Colonic mucosa (tissue), 4 donors: ENCODE measurements around the gene PSD. TPM values are rescaled to one million over a fixed set of nuclear protein-coding genes. Genes with fewer than 3 reads are reported as not detected.

Source experiments
- DNase-seq: peaks from one replicate; pipeline ENCODE4 v3.0.0-alpha.2; 2020
- H3K27ac ChIP-seq: fragments of 200-600 bp; one replicate; pipeline ENCODE4 v1.8.0; 2021
- H3K27me3 ChIP-seq: fragments of 200-600 bp; one replicate; pipeline ENCODE4 v1.8.0; 2021
- H3K36me3 ChIP-seq: fragments of 200-600 bp; one replicate; pipeline ENCODE4 v1.8.0; 2021
- H3K4me1 ChIP-seq: fragments of 200-600 bp; one replicate; pipeline ENCODE4 v1.8.0; 2021; ENCODE audit warnings: mild to moderate bottlenecking
- H3K4me3 ChIP-seq: fragments of 200-600 bp; one replicate; pipeline ENCODE4 v1.8.0; 2021
- H3K9ac ChIP-seq, 2 donors: one replicate each; pipeline ENCODE4 v1.7.0; 2013; ENCODE audit warnings: control low read depth in 2 of 2, low read depth in 2 of 2, low read length in 2 of 2
- H3K9me3 ChIP-seq: fragments of 200-600 bp; one replicate; pipeline ENCODE4 v1.8.0; 2021
- intact Hi-C: fragments of 100-400 bp; cut with DNase I; formaldehyde crosslinking; loops from one replicate; pipeline ENCODE4 v1.14.1; 2022
- total RNA-seq, 2 donors: library from RNA; stranded (reverse); fragmentation: NEBNext Ultra II Directional in 1 of 2; extraction: Animal tissue kit (Norgen Biotek cat#: 25700) in 1 of 2; gene quantifications; one replicate each; pipeline ENCODE4 v1.2.1, GENCODE V29; 2021
- TF ChIP-seq, protein P1 (sequence below): fragments of 200-600 bp; IDR thresholded peaks from one replicate; pipeline ENCODE4 v1.8.0; 2022; ENCODE audit warnings: antibody characterized with exemption, mild to moderate bottlenecking
- donor health status: healthy.
- donor health status: DM: no; HTN: no; CAD: no.
- donor health status: DM: no; HTN: no; CAD: no.

Gene PSD
- total RNA-seq, 2 donors from 2014 or later = 4.2 to 22.5 TPM

DNA sequence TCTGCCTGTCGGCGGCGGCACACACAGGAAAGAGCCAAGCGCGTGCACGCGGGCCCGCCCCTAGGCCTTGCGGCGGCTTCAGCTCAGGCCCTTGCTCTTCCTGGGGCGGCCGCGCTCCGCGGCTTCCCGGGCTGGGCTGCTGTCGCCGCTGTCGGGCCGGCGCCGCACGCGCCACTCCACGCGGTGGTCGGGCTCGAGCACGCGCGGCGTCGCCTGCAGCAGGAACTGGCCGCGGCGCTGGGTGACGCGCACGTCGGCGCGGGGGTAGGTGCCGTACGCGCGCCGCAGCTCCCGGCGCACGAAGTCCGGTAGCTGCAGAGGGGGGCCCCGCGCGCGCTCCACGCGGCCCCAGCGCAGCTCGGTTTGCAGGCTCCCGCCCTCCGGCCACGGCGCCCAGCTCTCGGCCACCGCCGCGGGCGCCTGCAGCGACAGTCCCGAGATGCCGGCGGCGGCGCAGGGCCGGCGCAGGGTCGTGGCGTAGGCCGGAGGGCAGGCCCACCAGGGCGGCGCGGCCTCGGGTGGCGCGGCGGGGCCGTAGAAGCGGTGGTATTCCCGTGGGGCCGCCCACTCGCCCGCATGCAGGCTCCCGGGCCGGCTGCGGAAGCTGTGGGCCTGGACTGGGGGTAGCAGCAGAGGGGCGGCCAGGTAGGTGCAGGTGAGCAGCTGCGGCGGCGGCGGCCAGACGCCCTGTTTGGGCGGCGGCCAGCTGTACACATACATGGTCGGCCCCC is 32.0 kb upstream of the PSD start:
- TF ChIP-seq, protein P1, sequence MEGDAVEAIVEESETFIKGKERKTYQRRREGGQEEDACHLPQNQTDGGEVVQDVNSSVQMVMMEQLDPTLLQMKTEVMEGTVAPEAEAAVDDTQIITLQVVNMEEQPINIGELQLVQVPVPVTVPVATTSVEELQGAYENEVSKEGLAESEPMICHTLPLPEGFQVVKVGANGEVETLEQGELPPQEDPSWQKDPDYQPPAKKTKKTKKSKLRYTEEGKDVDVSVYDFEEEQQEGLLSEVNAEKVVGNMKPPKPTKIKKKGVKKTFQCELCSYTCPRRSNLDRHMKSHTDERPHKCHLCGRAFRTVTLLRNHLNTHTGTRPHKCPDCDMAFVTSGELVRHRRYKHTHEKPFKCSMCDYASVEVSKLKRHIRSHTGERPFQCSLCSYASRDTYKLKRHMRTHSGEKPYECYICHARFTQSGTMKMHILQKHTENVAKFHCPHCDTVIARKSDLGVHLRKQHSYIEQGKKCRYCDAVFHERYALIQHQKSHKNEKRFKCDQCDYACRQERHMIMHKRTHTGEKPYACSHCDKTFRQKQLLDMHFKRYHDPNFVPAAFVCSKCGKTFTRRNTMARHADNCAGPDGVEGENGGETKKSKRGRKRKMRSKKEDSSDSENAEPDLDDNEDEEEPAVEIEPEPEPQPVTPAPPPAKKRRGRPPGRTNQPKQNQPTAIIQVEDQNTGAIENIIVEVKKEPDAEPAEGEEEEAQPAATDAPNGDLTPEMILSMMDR = no peak
- intact Hi-C loops = no loop called here
- Histone ChIP-seq H3K9ac (peak overlapping the region; percentile 91 to 97), H3K4me3 (peak overlapping the region; percentile 71), H3K36me3 (no peaks in the 10 kb centered on the region), H3K4me1 (no peaks in the 10 kb centered on the region), H3K27me3 (no peaks in the 10 kb centered on the region), H3K27ac (peak overlapping the region; percentile 92), H3K9me3 (no peaks in the 10 kb centered on the region)
- DNase-seq = peak; percentile 82

DNA sequence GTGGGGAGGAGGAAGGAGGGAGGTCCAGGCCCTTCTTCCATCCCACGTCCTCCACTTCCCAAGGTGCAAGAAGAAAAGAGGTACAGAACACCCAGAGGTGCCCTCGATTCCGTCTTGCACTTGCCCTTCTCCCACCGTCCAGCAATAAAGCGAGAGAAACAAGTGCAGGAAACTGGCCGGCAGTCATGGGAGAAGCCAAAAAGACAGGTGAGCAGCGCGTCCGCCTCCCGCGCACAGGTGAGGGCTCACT is 31.5 kb upstream of the PSD start:
- Histone ChIP-seq H3K9me3 (no peaks in the 10 kb centered on the region), H3K27me3 (no peaks in the 10 kb centered on the region), H3K9ac (peak overlapping the region; percentile 91 to 97), H3K27ac (peak overlapping the region; percentile 92), H3K4me3 (peak overlapping the region; percentile 71), H3K4me1 (no peaks in the 10 kb centered on the region), H3K36me3 (no peaks in the 10 kb centered on the region)
- no peak for DNase-seq
- intact Hi-C loops = no loop called here
- TF ChIP-seq, protein P1 = no peak

DNA sequence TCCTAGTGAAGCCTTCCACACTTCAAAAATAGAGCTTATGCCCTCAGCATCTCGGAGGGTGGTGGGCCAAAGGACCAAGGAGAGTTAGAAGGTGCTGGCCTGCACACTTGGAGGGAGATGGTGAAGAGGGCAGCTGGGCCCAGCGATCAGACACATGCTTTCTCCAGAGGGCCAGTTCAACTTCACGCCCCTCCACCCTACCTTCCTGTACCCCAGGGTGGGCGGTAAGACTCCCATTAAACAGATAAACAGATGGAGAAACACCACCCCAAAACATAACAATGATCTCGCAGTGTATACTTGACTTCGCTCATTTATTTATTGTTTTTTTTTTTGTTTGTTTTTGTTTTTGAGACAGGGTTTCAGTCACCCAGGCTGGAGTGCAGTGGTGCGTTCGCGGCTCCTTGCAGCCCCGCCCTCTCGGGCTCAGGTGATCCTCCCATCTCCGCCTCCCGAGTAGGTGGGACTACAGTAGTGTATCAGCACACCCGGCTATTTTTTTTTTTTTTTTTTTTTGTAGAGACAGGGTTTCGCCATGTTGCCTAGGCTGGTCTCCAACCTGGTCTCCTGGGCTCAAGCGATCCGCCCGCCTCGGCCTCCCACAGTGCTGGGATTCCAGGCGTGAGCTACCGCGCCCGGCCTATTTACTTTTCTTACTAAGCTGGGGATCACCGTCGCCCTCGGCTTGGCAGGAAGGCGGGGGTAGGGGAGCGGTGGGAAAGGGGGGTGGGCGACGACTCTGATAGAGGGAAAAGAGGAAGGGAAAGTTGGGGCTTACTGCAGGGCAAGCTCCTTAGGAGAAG is 30.9 kb upstream of the PSD start:
- Histone ChIP-seq H3K4me1 (no peaks in the 10 kb centered on the region), H3K9me3 (no peaks in the 10 kb centered on the region), H3K27me3 (no peaks in the 10 kb centered on the region), H3K27ac (peak overlapping the region; percentile 92), H3K9ac (peak overlapping the region; percentile 91 to 97), H3K4me3 (peak overlapping the region; percentile 71), H3K36me3 (no peaks in the 10 kb centered on the region)
- TF ChIP-seq, protein P1 = no peak
- peak; percentile 91 for DNase-seq
- intact Hi-C loops = no loop called here

DNA sequence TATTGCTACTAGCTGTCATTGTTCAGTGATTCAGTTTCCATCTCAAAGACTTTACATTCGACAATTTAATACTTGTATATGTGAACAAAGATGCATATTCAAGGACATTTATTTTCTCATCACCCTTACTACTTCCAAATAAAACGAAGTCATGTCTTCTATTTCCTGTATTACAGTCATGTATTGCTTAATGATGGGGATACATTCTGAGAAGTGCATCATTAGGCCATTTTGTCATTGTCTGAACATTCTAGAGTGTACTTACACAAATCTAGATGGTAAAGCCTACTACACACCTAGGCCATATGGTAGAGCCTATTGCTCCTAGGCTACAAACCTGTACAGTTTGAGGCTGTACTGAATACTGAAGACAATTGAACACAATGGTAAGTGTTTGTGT is 26.3 kb upstream of the PSD start:
- intact Hi-C loops = no loop called here
- H3K9me3 ChIP-seq = no peaks in the 10 kb centered on the region
- H3K27me3 ChIP-seq = no peaks in the 10 kb centered on the region
- no peak overlapping the region for H3K27ac ChIP-seq
- no peak for DNase-seq
- TF ChIP-seq, protein P1 = no peak
- no peak overlapping the region for H3K9ac ChIP-seq
- H3K36me3 ChIP-seq = no peaks in the 10 kb centered on the region
- no peak overlapping the region for H3K4me3 ChIP-seq
- no peaks in the 10 kb centered on the region for H3K4me1 ChIP-seq

DNA sequence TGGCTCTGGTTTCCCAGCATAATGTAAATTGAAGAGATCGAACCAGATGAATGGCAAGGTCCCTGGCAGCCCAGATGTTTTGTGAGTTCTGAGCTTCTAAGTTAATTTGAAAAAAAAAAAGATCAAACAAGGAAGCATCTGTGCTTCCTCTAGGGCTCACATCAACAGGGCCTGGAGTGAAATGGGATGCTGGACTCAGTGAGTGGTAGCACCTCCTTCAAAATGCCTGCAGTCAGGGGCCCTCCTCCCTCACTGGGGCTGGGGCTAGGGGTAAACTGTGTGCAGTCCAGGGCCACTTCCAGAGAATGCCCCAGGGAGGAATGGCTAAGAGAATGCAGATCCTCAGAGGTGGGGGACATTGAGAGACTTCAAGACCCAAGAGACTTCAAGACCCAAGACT is 19.8 kb upstream of the PSD start:
- intact Hi-C loops = no loop called here
- no peak overlapping the region for H3K27ac ChIP-seq
- no peaks in the 10 kb centered on the region for H3K27me3 ChIP-seq
- H3K36me3 ChIP-seq = no peaks in the 10 kb centered on the region
- no peak overlapping the region for H3K4me3 ChIP-seq
- TF ChIP-seq, protein P1 = no peak
- no peaks in the 10 kb centered on the region for H3K4me1 ChIP-seq
- H3K9me3 ChIP-seq = no peaks in the 10 kb centered on the region
- no peak for DNase-seq
- H3K9ac ChIP-seq = no peak overlapping the region
